Measurements from ENCODE around the gene SULF2.
A peak's percentile ranks its signal among the peaks of the same experiment; 100 is the strongest.

Gene SULF2

DNA sequence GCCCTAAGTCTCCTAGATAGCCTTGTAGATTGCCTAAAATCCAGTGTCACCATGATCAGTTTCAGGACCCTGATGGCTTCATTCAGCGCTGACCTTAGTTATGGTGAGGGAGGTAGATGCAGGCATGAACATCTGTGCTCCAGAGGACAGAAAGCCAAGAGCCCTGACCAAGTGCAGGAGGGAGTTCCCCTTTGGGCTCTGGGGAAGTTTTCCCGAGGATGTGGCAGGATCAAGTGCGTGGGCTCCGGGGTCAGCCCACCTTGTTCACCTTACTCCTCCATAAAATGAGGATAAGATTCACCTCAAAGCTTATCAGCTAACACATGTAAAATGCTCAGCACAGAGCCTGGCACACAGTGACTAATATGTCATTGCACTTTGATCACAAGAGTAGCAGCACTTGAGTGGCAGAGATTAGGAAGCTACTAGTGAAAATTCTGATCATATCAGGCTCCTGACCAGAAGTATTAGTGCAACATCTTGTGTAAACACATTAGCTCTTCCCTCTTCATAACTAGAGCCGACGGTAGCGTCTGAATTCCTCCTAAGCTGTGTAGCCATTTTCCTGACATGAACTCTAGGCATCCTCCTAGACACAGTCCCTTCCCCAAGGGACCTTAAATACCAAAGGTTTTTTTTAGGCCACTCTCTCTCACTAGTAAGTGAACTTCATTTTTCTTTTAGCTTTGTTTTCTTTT is 125.2 kb downstream of the SULF2 start:
- no peaks in the 10 kb centered on the region for H3K9me3 Mint-ChIP-seq
- ATAC-seq (no peak), DNase-seq (no peak)
- H3K27ac Mint-ChIP-seq, result peak overlapping the region; percentile 65
- H3K4me1 Mint-ChIP-seq, result peaks cover 3% of the 10 kb centered on the region
- H3K27me3 Mint-ChIP-seq, result no peaks in the 10 kb centered on the region
- peaks cover 32% of the 10 kb centered on the region for H3K36me3 Mint-ChIP-seq (ENCODE audit: low read depth)
- H3K4me3 Mint-ChIP-seq, result no peak overlapping the region

DNA sequence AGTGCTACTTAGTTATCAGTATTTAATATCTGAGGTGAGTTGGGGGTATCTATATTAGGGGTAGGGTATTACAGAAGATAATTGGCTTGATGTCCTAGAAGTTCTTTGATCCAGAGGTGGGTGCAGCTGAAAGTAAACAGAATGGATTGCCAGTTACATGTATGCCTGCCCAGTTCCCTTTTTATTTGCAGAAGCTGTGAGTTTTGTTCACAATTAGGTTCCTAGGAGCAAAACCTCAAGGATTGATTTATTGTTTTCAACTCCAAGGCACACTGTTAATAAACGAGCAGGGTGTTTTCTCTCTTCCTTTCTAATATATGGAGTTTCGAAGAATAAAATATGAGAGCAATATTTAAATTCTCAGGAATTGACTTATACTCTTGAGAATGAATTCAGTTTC is 129.0 kb downstream of the SULF2 start:
- Mint-ChIP-seq H3K9me3 (no peaks in the 10 kb centered on the region), H3K4me3 (no peak overlapping the region), H3K4me1 (no peaks in the 10 kb centered on the region), H3K36me3 (ENCODE audit: low read depth) (peaks cover 55% of the 10 kb centered on the region), H3K27ac (no peak overlapping the region), H3K27me3 (no peaks in the 10 kb centered on the region)
- no peak for DNase-seq
- ATAC-seq, result no peak

DNA sequence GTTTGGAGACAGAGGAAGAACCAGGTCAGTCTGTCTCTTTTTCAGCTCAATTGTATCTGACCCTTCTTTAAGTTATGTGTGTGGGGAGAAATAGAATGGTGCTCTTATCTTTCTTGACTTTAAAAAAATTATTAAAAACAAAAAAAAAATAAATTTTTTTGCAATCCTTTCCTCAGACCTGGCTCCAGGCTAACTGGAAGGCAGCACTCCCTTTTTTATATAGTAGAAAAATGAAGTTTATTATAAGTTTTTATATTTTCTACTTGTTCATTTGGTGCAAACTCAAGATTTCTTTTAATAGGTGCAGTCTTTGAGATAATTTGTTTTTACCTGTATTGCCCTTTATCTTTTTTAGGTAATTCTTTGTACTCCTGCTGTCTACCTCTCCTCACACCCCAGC is 129.6 kb downstream of the SULF2 start:
- ATAC-seq (no peak), DNase-seq (no peak)
- H3K27ac Mint-ChIP-seq, result no peak overlapping the region
- no peaks in the 10 kb centered on the region for H3K27me3 Mint-ChIP-seq
- no peaks in the 10 kb centered on the region for H3K4me1 Mint-ChIP-seq
- no peak overlapping the region for H3K4me3 Mint-ChIP-seq
- H3K36me3 Mint-ChIP-seq (ENCODE audit: low read depth), result peaks cover 59% of the 10 kb centered on the region
- no peaks in the 10 kb centered on the region for H3K9me3 Mint-ChIP-seq

DNA sequence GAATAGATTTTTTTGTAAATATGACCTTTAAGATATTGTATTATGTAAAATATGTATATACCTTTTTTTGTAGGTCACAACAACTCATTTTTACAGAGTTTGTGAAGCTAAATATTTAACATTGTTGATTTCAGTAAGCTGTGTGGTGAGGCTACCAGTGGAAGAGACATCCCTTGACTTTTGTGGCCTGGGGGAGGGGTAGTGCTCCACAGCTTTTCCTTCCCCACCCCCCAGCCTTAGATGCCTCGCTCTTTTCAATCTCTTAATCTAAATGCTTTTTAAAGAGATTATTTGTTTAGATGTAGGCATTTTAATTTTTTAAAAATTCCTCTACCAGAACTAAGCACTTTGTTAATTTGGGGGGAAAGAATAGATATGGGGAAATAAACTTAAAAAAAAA is 130.9 kb downstream of the SULF2 start:
- DNase-seq (no peak), ATAC-seq (no peak)
- no peak overlapping the region for H3K4me3 Mint-ChIP-seq
- H3K36me3 Mint-ChIP-seq (ENCODE audit: low read depth), result peaks cover 58% of the 10 kb centered on the region
- H3K27ac Mint-ChIP-seq, result no peak overlapping the region
- no peaks in the 10 kb centered on the region for H3K4me1 Mint-ChIP-seq
- H3K27me3 Mint-ChIP-seq, result no peaks in the 10 kb centered on the region
- no peaks in the 10 kb centered on the region for H3K9me3 Mint-ChIP-seq

DNA sequence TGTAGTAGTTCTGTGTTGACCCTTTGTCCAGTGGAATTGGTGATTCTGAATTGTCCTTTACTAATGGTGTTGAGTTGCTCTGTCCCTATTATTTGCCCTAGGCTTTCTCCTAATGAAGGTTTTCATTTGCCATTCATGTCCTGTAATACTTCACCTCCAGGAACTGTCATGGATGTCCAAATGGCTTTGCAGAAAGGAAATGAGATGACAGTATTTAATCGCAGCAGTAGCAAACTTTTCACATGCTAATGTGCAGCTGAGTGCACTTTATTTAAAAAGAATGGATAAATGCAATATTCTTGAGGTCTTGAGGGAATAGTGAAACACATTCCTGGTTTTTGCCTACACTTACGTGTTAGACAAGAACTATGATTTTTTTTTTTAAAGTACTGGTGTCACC is 131.4 kb downstream of the SULF2 start:
- ATAC-seq (no peak), DNase-seq (no peak)
- Mint-ChIP-seq H3K27me3 (no peaks in the 10 kb centered on the region), H3K9me3 (no peaks in the 10 kb centered on the region), H3K4me3 (no peak overlapping the region), H3K4me1 (no peaks in the 10 kb centered on the region), H3K27ac (no peak overlapping the region), H3K36me3 (ENCODE audit: low read depth) (peaks cover 61% of the 10 kb centered on the region)

DNA sequence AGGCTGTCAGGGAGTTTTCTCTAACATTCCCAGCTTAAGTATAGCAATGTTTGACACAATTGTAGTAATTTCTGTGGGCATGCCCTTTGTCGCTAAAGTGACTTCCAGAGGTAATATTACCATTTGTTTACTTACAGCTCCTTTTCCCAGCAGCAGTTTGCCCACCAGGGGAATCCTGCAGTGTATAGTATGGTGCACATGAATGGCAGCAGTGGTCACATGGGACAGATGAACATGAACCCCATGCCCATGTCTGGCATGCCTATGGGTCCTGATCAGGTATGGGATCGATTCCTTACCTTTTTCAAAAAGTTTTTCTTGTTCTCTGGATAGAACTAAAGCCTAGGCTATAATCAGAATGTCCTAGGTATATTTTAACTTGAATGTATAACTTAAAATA is 132.5 kb downstream of the SULF2 start:
- Mint-ChIP-seq H3K27ac (no peak overlapping the region), H3K27me3 (no peaks in the 10 kb centered on the region), H3K4me3 (no peak overlapping the region), H3K4me1 (no peaks in the 10 kb centered on the region), H3K36me3 (ENCODE audit: low read depth) (peaks cover 65% of the 10 kb centered on the region), H3K9me3 (no peaks in the 10 kb centered on the region)
- DNase-seq (no peak), ATAC-seq (no peak)

DNA sequence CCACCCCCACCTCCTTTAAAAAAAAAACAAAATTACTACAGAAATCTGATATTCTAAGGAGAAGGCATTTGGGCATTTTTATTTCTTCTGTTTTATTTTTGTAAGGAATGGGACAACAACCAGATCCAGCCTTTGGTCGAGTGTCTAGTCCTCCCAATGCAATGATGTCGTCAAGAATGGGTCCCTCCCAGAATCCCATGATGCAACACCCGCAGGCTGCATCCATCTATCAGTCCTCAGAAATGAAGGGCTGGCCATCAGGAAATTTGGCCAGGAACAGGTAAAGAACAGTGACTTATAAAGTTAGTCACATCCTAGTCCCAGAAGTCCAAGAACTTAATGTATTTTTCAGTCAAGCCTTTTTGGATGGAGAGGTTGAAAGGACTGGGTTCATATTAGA is 133.0 kb downstream of the SULF2 start:
- ATAC-seq (no peak), DNase-seq (no peak)
- no peak overlapping the region for H3K27ac Mint-ChIP-seq
- H3K4me1 Mint-ChIP-seq, result no peaks in the 10 kb centered on the region
- no peaks in the 10 kb centered on the region for H3K9me3 Mint-ChIP-seq
- no peaks in the 10 kb centered on the region for H3K27me3 Mint-ChIP-seq
- peaks cover 62% of the 10 kb centered on the region for H3K36me3 Mint-ChIP-seq (ENCODE audit: low read depth)
- no peak overlapping the region for H3K4me3 Mint-ChIP-seq

DNA sequence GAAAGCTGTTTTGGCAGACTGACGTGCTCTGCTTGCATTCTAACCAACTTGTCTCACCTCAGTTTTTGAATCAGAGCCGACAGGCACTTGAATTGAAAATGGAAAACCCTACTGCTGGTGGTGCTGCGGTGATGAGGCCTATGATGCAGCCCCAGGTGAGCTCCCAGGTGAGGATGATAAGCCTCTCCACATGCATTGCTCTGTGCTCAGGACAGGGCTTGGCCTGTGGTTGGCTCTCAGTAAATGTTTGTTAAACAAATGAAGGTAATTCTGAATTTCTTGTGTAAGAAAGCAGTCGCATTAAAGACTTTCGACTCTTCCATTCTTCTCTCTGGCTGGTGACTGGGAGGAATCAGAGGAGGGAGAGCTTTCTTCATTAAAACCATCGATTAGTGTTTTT is 136.3 kb downstream of the SULF2 start:
- H3K4me3 Mint-ChIP-seq, result no peak overlapping the region
- peaks cover 1% of the 10 kb centered on the region for H3K4me1 Mint-ChIP-seq
- H3K36me3 Mint-ChIP-seq (ENCODE audit: low read depth), result peaks cover 61% of the 10 kb centered on the region
- DNase-seq, result no peak
- no peak for ATAC-seq
- no peaks in the 10 kb centered on the region for H3K9me3 Mint-ChIP-seq
- H3K27ac Mint-ChIP-seq, result no peak overlapping the region
- no peaks in the 10 kb centered on the region for H3K27me3 Mint-ChIP-seq

DNA sequence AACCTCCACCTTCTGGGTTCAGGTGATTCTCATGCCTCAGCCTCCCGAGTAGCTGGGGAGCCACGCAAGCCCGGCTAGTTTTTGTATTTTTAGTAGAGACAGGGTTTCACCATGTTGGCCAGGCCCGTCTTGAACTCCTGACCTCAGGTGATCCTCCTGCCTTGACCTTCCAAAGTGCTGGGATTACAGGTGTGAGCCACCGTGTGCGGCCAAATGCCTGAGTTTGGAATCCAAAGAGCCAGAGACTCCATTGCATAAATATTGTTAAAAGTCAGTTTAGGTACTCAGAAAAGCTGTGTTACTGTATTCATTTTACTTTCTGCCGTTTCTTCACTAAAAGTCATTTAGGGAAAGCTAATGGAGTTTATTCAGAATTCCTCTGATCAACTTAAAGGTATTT is 137.3 kb downstream of the SULF2 start:
- Mint-ChIP-seq H3K27ac (no peak overlapping the region), H3K27me3 (no peaks in the 10 kb centered on the region), H3K36me3 (ENCODE audit: low read depth) (peaks cover 60% of the 10 kb centered on the region)

DNA sequence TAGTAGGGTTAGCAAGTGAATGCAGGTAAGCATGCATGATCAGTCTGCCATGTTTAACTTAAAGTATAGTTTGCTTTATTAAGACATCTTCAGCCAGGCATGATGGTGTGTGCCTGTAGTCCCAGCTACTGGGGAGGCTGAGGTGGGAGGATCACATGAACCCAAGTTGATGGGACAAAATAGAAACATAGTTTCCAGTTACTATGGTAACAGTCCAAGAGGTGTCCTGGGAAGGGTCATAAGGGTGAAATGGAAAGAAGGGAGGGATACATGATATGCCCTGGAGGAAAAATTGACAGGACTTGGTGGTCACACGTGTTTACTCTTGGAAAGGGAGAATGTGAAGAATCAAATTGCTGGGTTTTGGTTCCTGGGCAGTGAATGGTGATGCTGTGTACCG is 139.6 kb downstream of the SULF2 start:
- Mint-ChIP-seq H3K36me3 (ENCODE audit: low read depth) (peaks cover 60% of the 10 kb centered on the region), H3K27me3 (no peaks in the 10 kb centered on the region), H3K4me1 (peaks cover 1% of the 10 kb centered on the region), H3K9me3 (no peaks in the 10 kb centered on the region), H3K4me3 (no peak overlapping the region), H3K27ac (peak overlapping the region; percentile 11)
- ATAC-seq (no peak), DNase-seq (no peak)

More for the DNA sequence above, 137.3 kb downstream of the SULF2 start:
- Mint-ChIP-seq H3K4me1 (peaks cover 1% of the 10 kb centered on the region), H3K9me3 (no peaks in the 10 kb centered on the region), H3K4me3 (no peak overlapping the region)
- ATAC-seq, result no peak
- no peak for DNase-seq

DNA sequence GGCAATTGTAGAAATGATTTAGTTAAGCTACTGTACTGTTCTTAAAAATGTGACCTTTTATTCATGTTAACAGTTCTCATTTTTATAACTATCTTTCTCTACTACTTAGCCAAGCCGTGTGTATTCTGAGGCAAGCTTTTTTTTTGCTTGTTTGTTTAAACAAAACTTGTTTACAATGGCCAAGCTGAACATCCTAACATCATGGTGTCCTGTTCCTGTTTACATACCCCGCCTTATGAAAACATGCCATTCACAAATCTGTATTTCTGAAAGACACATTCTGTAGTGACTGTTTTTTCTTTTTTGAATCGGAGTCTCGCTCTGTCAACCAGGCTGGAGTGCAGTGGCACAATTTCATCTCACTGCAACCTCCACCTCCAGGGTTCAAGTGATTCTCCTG is 142.7 kb downstream of the SULF2 start:
- no peaks in the 10 kb centered on the region for H3K9me3 Mint-ChIP-seq
- peaks cover 62% of the 10 kb centered on the region for H3K36me3 Mint-ChIP-seq (ENCODE audit: low read depth)
- ATAC-seq, result no peak

DNA sequence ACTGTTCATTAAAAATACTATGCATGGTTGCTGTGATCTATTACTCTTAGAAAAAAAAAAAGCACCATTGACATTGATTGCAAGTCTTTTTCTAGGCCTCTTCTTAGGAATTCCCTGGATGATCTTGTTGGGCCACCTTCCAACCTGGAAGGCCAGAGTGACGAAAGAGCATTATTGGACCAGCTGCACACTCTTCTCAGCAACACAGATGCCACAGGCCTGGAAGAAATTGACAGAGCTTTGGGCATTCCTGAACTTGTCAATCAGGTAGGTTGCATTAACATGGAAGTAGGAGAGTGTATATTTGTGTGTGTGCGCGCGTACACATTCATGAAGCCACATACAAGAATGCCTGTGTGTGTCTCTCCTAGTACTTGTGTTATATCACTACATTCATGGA is 143.2 kb downstream of the SULF2 start:
- ATAC-seq (no peak), DNase-seq (no peak)
- peaks cover 66% of the 10 kb centered on the region for H3K36me3 Mint-ChIP-seq (ENCODE audit: low read depth)
- H3K27ac Mint-ChIP-seq, result no peak overlapping the region
- no peaks in the 10 kb centered on the region for H3K27me3 Mint-ChIP-seq
- no peak overlapping the region for H3K4me3 Mint-ChIP-seq
- peaks cover 1% of the 10 kb centered on the region for H3K4me1 Mint-ChIP-seq
- H3K9me3 Mint-ChIP-seq, result no peaks in the 10 kb centered on the region

More for the DNA sequence above, 142.7 kb downstream of the SULF2 start:
- H3K27me3 Mint-ChIP-seq, result no peaks in the 10 kb centered on the region
- DNase-seq, result no peak
- H3K4me3 Mint-ChIP-seq, result no peak overlapping the region
- H3K27ac Mint-ChIP-seq, result no peak overlapping the region
- peaks cover 1% of the 10 kb centered on the region for H3K4me1 Mint-ChIP-seq

DNA sequence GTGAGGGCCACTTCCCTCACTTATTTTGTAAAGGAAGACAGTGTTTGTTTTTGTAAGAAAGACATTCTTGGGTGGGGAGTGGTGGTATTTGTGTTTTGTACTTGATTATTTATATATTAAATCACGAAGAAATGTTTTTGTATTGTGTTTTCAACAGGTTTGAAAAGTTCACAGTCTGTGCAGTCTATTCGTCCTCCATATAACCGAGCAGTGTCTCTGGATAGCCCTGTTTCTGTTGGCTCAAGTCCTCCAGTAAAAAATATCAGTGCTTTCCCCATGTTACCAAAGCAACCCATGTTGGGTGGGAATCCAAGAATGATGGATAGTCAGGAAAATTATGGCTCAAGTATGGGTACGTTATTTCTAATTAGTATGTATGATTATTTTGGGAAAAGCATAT is 146.4 kb downstream of the SULF2 start:
- Mint-ChIP-seq H3K27me3 (no peaks in the 10 kb centered on the region), H3K4me1 (no peaks in the 10 kb centered on the region), H3K4me3 (no peak overlapping the region), H3K9me3 (no peaks in the 10 kb centered on the region), H3K27ac (no peak overlapping the region), H3K36me3 (ENCODE audit: low read depth) (peaks cover 62% of the 10 kb centered on the region)
- ATAC-seq (no peak), DNase-seq (no peak)

DNA sequence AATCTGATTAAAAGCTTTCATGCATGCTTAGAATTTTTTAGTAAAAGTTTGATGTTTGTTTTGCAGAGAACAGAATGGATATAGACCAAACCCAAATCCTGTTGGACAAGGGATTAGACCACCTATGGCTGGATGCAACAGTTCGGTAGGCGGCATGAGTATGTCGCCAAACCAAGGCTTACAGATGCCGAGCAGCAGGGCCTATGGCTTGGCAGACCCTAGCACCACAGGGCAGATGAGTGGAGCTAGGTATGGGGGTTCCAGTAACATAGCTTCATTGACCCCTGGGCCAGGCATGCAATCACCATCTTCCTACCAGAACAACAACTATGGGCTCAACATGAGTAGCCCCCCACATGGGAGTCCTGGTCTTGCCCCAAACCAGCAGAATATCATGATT is 150.0 kb downstream of the SULF2 start:
- H3K27me3 Mint-ChIP-seq, result no peaks in the 10 kb centered on the region
- H3K27ac Mint-ChIP-seq, result no peak overlapping the region
- H3K4me3 Mint-ChIP-seq, result no peak overlapping the region
- DNase-seq (no peak), ATAC-seq (no peak)
- H3K4me1 Mint-ChIP-seq, result no peaks in the 10 kb centered on the region
- H3K9me3 Mint-ChIP-seq, result no peaks in the 10 kb centered on the region
- H3K36me3 Mint-ChIP-seq (ENCODE audit: low read depth), result peaks cover 53% of the 10 kb centered on the region

DNA sequence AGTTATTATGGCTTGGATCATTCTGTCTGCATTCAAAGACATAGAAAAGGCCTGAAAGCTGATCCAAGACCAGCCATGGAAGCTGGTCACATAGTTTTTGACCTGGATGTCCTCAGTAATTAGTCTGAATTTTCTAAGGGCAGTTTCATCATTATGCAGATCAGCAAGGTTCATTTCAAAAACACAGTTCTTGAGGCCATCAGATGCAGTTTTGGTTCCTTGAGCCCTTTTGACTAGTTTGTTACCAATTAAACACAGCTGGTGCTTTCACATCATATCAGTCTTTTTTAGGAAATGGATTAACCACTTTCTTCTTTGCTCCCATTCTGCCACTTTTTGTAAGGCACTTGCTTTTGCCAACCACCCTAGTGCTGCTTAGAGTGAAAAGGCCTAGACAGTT is 154.2 kb downstream of the SULF2 start:
- H3K27ac Mint-ChIP-seq, result peak overlapping the region; percentile 37
- no peaks in the 10 kb centered on the region for H3K27me3 Mint-ChIP-seq
- peaks cover 43% of the 10 kb centered on the region for H3K36me3 Mint-ChIP-seq (ENCODE audit: low read depth)
- no peaks in the 10 kb centered on the region for H3K4me1 Mint-ChIP-seq
- no peak overlapping the region for H3K4me3 Mint-ChIP-seq
- DNase-seq (no peak), ATAC-seq (no peak)
- H3K9me3 Mint-ChIP-seq, result no peaks in the 10 kb centered on the region

DNA sequence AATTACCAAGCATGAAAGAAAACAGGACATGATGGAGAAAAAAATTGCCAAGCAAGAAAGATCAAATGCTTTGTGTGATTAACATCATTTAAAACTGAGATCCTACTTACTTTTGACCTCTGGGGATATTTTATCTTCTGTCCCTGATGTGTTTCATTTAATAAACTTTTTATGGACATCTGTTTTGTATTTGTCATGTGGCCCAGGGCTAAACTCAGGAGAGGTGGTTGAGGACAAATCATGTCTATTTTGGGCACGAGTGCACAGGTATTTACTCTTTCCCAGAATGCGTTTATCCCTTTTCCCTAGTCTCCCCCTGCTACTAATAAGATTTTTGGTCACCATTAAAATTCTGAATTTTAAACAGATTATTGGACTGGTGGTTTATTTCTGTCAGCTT is 155.4 kb downstream of the SULF2 start:
- ATAC-seq (no peak), DNase-seq (no peak)
- H3K27me3 Mint-ChIP-seq, result no peaks in the 10 kb centered on the region
- no peak overlapping the region for H3K4me3 Mint-ChIP-seq
- no peaks in the 10 kb centered on the region for H3K4me1 Mint-ChIP-seq
- H3K27ac Mint-ChIP-seq, result no peak overlapping the region
- no peaks in the 10 kb centered on the region for H3K9me3 Mint-ChIP-seq
- H3K36me3 Mint-ChIP-seq (ENCODE audit: low read depth), result peaks cover 47% of the 10 kb centered on the region
